CD14-positive monocyte (primary cell): ENCODE results near the gene ARMC5. TPM values are rescaled to one million over a fixed set of nuclear protein-coding genes. Genes with fewer than 3 reads are reported as not detected.

ENCODE experiments used
- DNase-seq, 3 donors: peaks; one replicate each; pipeline ENCODE4 v3.0.0-alpha.2; 2011 to 2022
- H2AFZ ChIP-seq: 2 replicates; pipeline ENCODE4 v1.6.0; 2012; ENCODE audit warnings: mild to moderate bottlenecking, low read depth, low read length, inconsistent platforms; ENCODE audit not compliant: insufficient read depth, poor library complexity, severe bottlenecking
- H3K27ac ChIP-seq, 2 donors: 1 replicate in 1 of 2; 2 replicates in 1 of 2; pipeline ENCODE4 v1.5.1; 2012 to 2013; ENCODE audit warnings: low read length in 2 of 2, control low read depth in 1 of 2, inconsistent platforms in 1 of 2, low read depth in 1 of 2, mild to moderate bottlenecking in 1 of 2
- H3K27me3 ChIP-seq, 2 donors: one replicate each; pipeline versions ENCODE4 v1.6.0 to v1.6.1; 2011 to 2013; ENCODE audit warnings: low read length in 2 of 2; ENCODE audit not compliant: control insufficient read depth in 2 of 2, insufficient read depth in 2 of 2
- H3K36me3 ChIP-seq, 2 donors: replicated peaks in 1 of 2; 1 replicate in 1 of 2; 2 replicates in 1 of 2; pipeline versions ENCODE4 v1.5.1 to v1.6.1; 2012 to 2013; ENCODE audit warnings: low read length in 2 of 2, control low read depth in 1 of 2, inconsistent platforms in 1 of 2, mild to moderate bottlenecking in 1 of 2; ENCODE audit not compliant: insufficient read depth in 2 of 2, control insufficient read depth in 1 of 2
- H3K4me1 ChIP-seq, 2 donors: 1 replicate in 1 of 2; 2 replicates in 1 of 2; pipeline versions ENCODE4 v1.5.1 to v1.6.1; 2012 to 2013; ENCODE audit warnings: low read length in 2 of 2, control low read depth in 1 of 2, inconsistent platforms in 1 of 2, mild to moderate bottlenecking in 1 of 2, moderate library complexity in 1 of 2; ENCODE audit not compliant: insufficient read depth in 2 of 2, control insufficient read depth in 1 of 2
- H3K4me2 ChIP-seq: replicated peaks from 2 replicates; pipeline ENCODE3; 2012; ENCODE audit warnings: low read length, moderate library complexity, mild to moderate bottlenecking; ENCODE audit not compliant: poor library complexity, severe bottlenecking; ENCODE audit errors: extremely low read depth
- H3K4me3 ChIP-seq, 3 experiments: fragments of 200-600 bp in 1 of 3; sonication (generic) in 1 of 3; replicated peaks in 1 of 3; 1 replicate in 2 of 3; 2 replicates in 1 of 3; pipeline ENCODE4 v1.5.1; 2011 to 2013; ENCODE audit warnings: low read length in 3 of 3, mild to moderate bottlenecking in 3 of 3, control low read depth in 2 of 3, low read depth in 2 of 3, inconsistent platforms in 1 of 3, moderate library complexity in 1 of 3
- H3K79me2 ChIP-seq: 2 replicates; pipeline ENCODE4 v1.6.0; 2012; ENCODE audit warnings: mild to moderate bottlenecking, control low read depth, inconsistent platforms, low read length, moderate library complexity; ENCODE audit not compliant: insufficient read depth
- H3K9ac ChIP-seq: 2 replicates; pipeline ENCODE4 v1.6.0; 2017; ENCODE audit warnings: low read length, mild to moderate bottlenecking; ENCODE audit not compliant: insufficient read depth, poor library complexity, severe bottlenecking
- H3K9me3 ChIP-seq, 2 donors: replicated peaks in 1 of 2; 1 replicate in 1 of 2; 2 replicates in 1 of 2; pipeline versions ENCODE4 v1.5.1 to v1.6.1; 2012 to 2013; ENCODE audit warnings: low read length in 2 of 2, control low read depth in 1 of 2; ENCODE audit not compliant: control insufficient read depth in 1 of 2, insufficient read depth in 1 of 2
- H4K20me1 ChIP-seq: 2 replicates; pipeline ENCODE4 v1.6.0; 2012; ENCODE audit warnings: mild to moderate bottlenecking, low read length, control low read depth, moderate library complexity; ENCODE audit not compliant: insufficient read depth
- H3K27ac Mint-ChIP-seq, 7 donors: one replicate each; pipeline ENCODE4 v1.8.0; 2020; ENCODE audit warnings: mild to moderate bottlenecking in 7 of 7, mixed read lengths in 7 of 7, moderate library complexity in 6 of 7, inconsistent platforms in 2 of 7
- H3K27me3 Mint-ChIP-seq, 3 donors: one replicate each; pipeline ENCODE4 v1.8.0; 2021 to 2022; ENCODE audit warnings: low read depth in 3 of 3, mild to moderate bottlenecking in 3 of 3, mixed read lengths in 3 of 3, moderate library complexity in 3 of 3, inconsistent platforms in 1 of 3
- H3K36me3 Mint-ChIP-seq, 2 donors: one replicate each; pipeline ENCODE4 v1.8.0; 2020; ENCODE audit warnings: mixed read lengths in 2 of 2, inconsistent platforms in 1 of 2, mild to moderate bottlenecking in 1 of 2
- H3K4me1 Mint-ChIP-seq: one replicate; pipeline ENCODE4 v1.8.0; 2020; ENCODE audit warnings: mild to moderate bottlenecking, mixed read lengths
- H3K4me3 Mint-ChIP-seq, 2 donors: one replicate each; pipeline ENCODE4 v1.8.0; 2020; ENCODE audit warnings: mild to moderate bottlenecking in 2 of 2, mixed read lengths in 2 of 2, moderate library complexity in 1 of 2
- H3K9me3 Mint-ChIP-seq, 7 donors: one replicate each; pipeline ENCODE4 v1.8.0; 2020 to 2022; ENCODE audit warnings: mixed read lengths in 7 of 7, mild to moderate bottlenecking in 6 of 7, moderate library complexity in 6 of 7, inconsistent platforms in 2 of 7
- CTCF ChIP-seq: fragments of 200-600 bp; IDR thresholded peaks from one replicate; pipeline ENCODE4 v1.8.0; 2022; ENCODE audit warnings: antibody characterized with exemption, mild to moderate bottlenecking
- intact Hi-C, 2 donors: fragments of 100-400 bp; cut with micrococcal nuclease; formaldehyde crosslinking; loops; one replicate each; pipeline versions ENCODE4 v1.15.0 to v1.15.1; 2023
- polyA plus RNA-seq, 3 donors: library from polyadenylated mRNA; depleted of rRNA in 1 of 3; unstranded in 2 of 3; stranded (reverse) in 1 of 3; fragments of 300-500 nt in 2 of 3; fragments of >200 nt in 1 of 3; fragmentation: Illumina TruSeq in 2 of 3; gene quantifications; 1 replicate in 2 of 3; 2 replicates in 1 of 3; pipeline ENCODE4 v1.2.3, GENCODE V29; 2012 to 2021

Gene ARMC5
- polyA plus RNA-seq, 3 donors = 2.9 to 9.3 (median 4.2) TPM

GRCh38 chr16:31513884-31514283, 54.6 kb downstream of the ARMC5 start:
- H3K9ac ChIP-seq = no peak overlapping the region
- H3K4me1 Mint-ChIP-seq = peaks cover 5% of the 10 kb centered on the region
- no peaks in the 10 kb centered on the region for H4K20me1 ChIP-seq
- peaks cover 4 to 5% of the 10 kb centered on the region in 2 donors for H3K4me1 ChIP-seq
- H3K27me3 ChIP-seq = no peaks in the 10 kb centered on the region
- H3K4me3 Mint-ChIP-seq = no peak overlapping the region
- H3K9me3 ChIP-seq = peaks cover 0 to 16% of the 10 kb centered on the region in 2 donors
- peaks cover 0 to 5% (median 0%) of the 10 kb centered on the region in 3 donors for H3K27me3 Mint-ChIP-seq
- peaks cover 9 to 26% (median 21%) of the 10 kb centered on the region in 7 donors for H3K9me3 Mint-ChIP-seq
- intact Hi-C loops = no loop called here
- no peaks in the 10 kb centered on the region for H3K36me3 ChIP-seq
- H3K4me3 ChIP-seq = no peak overlapping the region
- no peak for DNase-seq
- H3K4me2 ChIP-seq = no peak overlapping the region
- no peak overlapping the region for H3K27ac ChIP-seq
- no peak overlapping the region for H2AFZ ChIP-seq
- no peak for TF ChIP-seq CTCF
- H3K79me2 ChIP-seq = no peaks in the 10 kb centered on the region
- no peaks in the 10 kb centered on the region for H3K36me3 Mint-ChIP-seq
- H3K27ac Mint-ChIP-seq = no peak overlapping the region

Other genes starting within 250 kb of the ARMC5 start
- gene TRIM72, start 245.4 kb upstream of the ARMC5 start, polyA plus RNA-seq = under 1 TPM in 1 of 3 donors, not detected in 2; 0.04 TPM
- not detected for gene PYDC1, start 242.4 kb upstream of the ARMC5 start, polyA plus RNA-seq
- 100 to 1,000 TPM in 2 of 3 donors, 10 to 100 TPM in 1; 71.9 to 330 (median 117) TPM for gene ITGAM, start 199.5 kb upstream of the ARMC5 start, polyA plus RNA-seq
- gene ITGAX, start 104.3 kb upstream of the ARMC5 start, polyA plus RNA-seq = 100 to 1,000 TPM in 1 of 3 donors, 10 to 100 TPM in 2; 40.7 to 710 (median 71.3) TPM
- gene ITGAD, start 66.2 kb upstream of the ARMC5 start, polyA plus RNA-seq = under 1 TPM in 1 of 3 donors, not detected in 2; 0.04 TPM
- not detected for gene COX6A2, start 31.1 kb upstream of the ARMC5 start, polyA plus RNA-seq
- under 1 TPM in 1 of 3 donors, not detected in 2; 0.03 TPM for gene ZNF843, start 16.7 kb upstream of the ARMC5 start, polyA plus RNA-seq
- under 1 TPM in 2 of 3 donors, not detected in 1; 0.11 to 0.16 TPM for gene TGFB1I1, start 12.7 kb downstream of the ARMC5 start, polyA plus RNA-seq
- under 1 TPM in 1 of 3 donors, not detected in 2; 0.04 TPM for gene SLC5A2, start 23.6 kb downstream of the ARMC5 start, polyA plus RNA-seq
- gene RUSF1, start 48.9 kb downstream of the ARMC5 start, polyA plus RNA-seq = 10 to 100 TPM; 10.3 to 45.1 (median 11.8) TPM
- gene AHSP, start 68.4 kb downstream of the ARMC5 start, polyA plus RNA-seq = under 1 TPM in 1 of 3 donors, not detected in 2; 0.84 TPM